Ishikawa (cell line): ENCODE data around the gene RFWD3.

Experiments used
- CEBPB ChIP-seq: IDR thresholded peaks from 2 replicates; pipeline ENCODE4 v1.6.1; 2012
- CREB1 ChIP-seq: IDR thresholded peaks from 2 replicates; pipeline ENCODE4 v1.6.1; 2012; ENCODE audit warnings: low read depth
- EGR1 ChIP-seq: IDR thresholded peaks from 2 replicates; pipeline ENCODE4 v1.6.1; 2012
- EP300 ChIP-seq: IDR thresholded peaks from 2 replicates; pipeline ENCODE4 v1.6.1; 2012; ENCODE audit warnings: borderline replicate concordance
- RAD21 ChIP-seq: IDR thresholded peaks from 2 replicates; pipeline ENCODE4 v1.6.1; 2012; ENCODE audit warnings: low read depth
- TAF1 ChIP-seq: IDR thresholded peaks from 2 replicates; pipeline ENCODE4 v1.6.1; 2012; ENCODE audit warnings: low read depth, mild to moderate bottlenecking
- TEAD4 ChIP-seq: IDR thresholded peaks from 2 replicates; pipeline ENCODE4 v1.6.1; 2012
- TF ChIP-seq, protein P1 (sequence below): IDR thresholded peaks from 2 replicates; pipeline ENCODE4 v1.6.1; 2012; ENCODE audit warnings: low read depth, mild to moderate bottlenecking
- TF ChIP-seq, protein P2 (sequence below): IDR thresholded peaks from 2 replicates; pipeline ENCODE4 v1.6.1; 2012

DNA sequence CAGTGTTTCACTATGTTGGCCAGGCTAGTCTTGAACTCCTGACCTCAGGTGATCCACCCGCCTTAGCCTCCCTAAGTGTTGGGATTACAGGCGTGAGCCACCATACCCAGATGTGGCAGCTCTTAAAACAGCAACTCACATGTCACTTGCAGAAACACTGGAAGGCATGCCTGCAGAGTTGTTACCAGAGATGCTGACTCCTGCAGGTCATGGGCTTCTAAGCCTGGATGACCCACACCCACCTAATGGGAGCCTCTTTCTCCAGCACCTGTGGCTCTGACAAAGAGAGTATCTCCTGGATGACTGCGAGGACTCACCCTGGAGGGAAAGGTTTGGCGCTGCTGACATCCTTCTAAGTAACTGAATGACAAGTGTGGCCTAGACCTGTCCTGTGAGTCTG lies 11.2 kb upstream of the RFWD3 start:
- no peak for TF ChIP-seq TAF1
- no peak for TF ChIP-seq EP300
- TF ChIP-seq, protein P1, sequence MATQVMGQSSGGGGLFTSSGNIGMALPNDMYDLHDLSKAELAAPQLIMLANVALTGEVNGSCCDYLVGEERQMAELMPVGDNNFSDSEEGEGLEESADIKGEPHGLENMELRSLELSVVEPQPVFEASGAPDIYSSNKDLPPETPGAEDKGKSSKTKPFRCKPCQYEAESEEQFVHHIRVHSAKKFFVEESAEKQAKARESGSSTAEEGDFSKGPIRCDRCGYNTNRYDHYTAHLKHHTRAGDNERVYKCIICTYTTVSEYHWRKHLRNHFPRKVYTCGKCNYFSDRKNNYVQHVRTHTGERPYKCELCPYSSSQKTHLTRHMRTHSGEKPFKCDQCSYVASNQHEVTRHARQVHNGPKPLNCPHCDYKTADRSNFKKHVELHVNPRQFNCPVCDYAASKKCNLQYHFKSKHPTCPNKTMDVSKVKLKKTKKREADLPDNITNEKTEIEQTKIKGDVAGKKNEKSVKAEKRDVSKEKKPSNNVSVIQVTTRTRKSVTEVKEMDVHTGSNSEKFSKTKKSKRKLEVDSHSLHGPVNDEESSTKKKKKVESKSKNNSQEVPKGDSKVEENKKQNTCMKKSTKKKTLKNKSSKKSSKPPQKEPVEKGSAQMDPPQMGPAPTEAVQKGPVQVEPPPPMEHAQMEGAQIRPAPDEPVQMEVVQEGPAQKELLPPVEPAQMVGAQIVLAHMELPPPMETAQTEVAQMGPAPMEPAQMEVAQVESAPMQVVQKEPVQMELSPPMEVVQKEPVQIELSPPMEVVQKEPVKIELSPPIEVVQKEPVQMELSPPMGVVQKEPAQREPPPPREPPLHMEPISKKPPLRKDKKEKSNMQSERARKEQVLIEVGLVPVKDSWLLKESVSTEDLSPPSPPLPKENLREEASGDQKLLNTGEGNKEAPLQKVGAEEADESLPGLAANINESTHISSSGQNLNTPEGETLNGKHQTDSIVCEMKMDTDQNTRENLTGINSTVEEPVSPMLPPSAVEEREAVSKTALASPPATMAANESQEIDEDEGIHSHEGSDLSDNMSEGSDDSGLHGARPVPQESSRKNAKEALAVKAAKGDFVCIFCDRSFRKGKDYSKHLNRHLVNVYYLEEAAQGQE, result no peak
- no peak for TF ChIP-seq CEBPB
- no peak for TF ChIP-seq RAD21
- no peak for TF ChIP-seq EGR1
- TF ChIP-seq, protein P2, sequence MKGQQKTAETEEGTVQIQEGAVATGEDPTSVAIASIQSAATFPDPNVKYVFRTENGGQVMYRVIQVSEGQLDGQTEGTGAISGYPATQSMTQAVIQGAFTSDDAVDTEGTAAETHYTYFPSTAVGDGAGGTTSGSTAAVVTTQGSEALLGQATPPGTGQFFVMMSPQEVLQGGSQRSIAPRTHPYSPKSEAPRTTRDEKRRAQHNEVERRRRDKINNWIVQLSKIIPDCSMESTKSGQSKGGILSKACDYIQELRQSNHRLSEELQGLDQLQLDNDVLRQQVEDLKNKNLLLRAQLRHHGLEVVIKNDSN, result no peak
- TF ChIP-seq CREB1, result no peak
- TF ChIP-seq TEAD4, result no peak
